C4-2B (cell line): ENCODE measurements around the gene SDF2.

Source experiments
- H3K27ac ChIP-seq: fragments of 450-650 bp; 2 replicates; pipeline ENCODE4 v1.5.1; 2017
- ZFX ChIP-seq: fragments of 450-650 bp; IDR thresholded peaks from 2 replicates; pipeline ENCODE4 v1.6.1; 2017
- TF ChIP-seq, protein P1 (sequence below): fragments of 450-650 bp; conservative IDR thresholded peaks from 2 replicates; pipeline ENCODE4 v1.5.1; 2017; ENCODE audit warnings: mild to moderate bottlenecking

The SDF2 gene

DNA sequence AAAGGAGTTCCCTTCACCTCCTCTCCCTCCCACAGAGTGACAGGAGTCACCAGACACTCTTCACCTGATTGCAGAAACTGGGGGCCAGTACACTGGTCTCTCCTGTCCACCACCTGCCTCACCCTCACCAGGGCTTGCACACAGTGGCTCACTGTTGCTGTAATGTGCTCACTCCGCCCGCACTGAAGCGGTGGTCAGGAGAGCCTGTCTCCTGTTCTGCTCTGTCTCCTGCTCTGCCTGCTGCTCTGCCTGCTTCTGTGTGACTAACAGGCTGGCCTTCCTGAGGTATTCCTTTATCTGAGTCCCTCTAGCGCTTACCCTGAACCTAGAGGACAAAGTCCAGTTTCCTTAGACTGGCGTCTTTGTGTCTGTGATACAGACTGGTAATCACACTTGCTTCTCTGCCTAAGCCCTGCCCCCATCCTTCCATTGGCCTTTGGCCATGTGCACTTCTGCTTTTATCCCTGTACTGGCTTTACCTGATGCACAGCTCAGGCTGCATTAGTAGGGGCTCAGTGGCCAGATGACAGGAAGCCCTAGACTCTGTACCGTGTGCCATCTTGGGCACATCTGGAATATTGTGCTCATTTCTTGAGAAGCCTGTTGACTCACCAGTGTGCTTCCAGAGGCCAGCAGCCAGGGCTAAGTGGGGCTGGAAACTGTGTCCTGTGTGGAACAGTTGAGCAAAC lies 36.7 kb upstream of the SDF2 start:
- no peak overlapping the region for H3K27ac ChIP-seq
- no peak for TF ChIP-seq ZFX
- TF ChIP-seq, protein P1, sequence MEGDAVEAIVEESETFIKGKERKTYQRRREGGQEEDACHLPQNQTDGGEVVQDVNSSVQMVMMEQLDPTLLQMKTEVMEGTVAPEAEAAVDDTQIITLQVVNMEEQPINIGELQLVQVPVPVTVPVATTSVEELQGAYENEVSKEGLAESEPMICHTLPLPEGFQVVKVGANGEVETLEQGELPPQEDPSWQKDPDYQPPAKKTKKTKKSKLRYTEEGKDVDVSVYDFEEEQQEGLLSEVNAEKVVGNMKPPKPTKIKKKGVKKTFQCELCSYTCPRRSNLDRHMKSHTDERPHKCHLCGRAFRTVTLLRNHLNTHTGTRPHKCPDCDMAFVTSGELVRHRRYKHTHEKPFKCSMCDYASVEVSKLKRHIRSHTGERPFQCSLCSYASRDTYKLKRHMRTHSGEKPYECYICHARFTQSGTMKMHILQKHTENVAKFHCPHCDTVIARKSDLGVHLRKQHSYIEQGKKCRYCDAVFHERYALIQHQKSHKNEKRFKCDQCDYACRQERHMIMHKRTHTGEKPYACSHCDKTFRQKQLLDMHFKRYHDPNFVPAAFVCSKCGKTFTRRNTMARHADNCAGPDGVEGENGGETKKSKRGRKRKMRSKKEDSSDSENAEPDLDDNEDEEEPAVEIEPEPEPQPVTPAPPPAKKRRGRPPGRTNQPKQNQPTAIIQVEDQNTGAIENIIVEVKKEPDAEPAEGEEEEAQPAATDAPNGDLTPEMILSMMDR, result no peak

DNA sequence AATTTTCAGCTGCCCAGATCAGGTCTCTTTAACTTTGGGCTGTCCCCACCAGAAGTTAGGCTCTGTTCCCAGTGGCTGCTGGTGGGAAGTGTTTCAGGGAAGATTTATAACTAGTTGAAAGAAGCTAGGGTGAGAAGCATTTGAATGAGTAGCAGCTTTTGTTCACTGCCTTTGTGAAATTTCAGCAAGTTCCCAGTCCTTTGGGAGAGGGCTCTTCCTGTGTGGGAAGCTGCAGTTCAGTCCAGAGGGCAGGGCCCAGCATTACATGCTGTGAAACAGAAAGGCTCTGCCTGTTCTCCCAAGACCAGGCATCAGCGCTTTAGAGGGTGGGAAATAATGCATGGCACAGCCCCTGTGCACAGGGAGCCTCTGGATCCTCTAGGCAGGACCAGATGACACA lies 32.2 kb upstream of the SDF2 start:
- TF ChIP-seq ZFX, result no peak
- TF ChIP-seq, protein P1, result no peak
- H3K27ac ChIP-seq, result no peak overlapping the region

DNA sequence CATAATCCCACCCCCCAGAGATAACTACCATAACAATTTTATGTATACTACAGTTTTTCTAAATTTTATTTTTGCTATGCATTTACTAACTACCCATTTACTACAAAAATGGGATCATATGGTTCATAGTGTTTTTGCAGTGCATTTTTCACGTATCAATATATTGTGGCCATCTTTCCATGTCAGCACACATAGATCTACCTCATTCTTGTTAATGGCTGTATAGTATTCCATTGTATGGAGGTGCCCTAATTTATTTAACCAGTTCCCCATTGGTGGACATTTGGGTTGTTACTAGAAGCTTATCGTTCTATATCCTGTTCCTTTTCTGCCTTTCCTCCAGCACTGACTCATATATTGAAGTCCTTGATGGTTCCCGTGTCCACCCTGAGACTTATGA lies 27.3 kb upstream of the SDF2 start:
- TF ChIP-seq, protein P1, result no peak
- TF ChIP-seq ZFX, result no peak
- no peak overlapping the region for H3K27ac ChIP-seq

DNA sequence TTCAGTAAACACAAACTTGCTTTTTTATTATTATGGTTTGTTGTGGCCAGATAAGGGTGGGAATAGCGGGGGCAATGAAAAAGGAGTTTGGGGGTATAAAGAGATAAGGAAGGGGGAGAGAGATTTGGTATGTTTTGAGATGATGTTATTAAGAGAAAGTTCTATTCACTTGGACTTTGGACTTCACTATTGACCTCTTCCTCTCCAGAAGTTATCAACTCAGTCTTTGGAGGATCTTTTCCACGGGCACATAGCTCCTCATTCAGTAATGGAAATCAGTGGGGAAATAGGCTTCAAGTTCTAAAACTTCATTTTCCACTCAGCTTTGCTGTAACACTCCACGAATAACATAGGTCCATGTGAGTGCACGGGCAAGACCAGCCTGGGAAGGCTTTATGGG lies 26.8 kb upstream of the SDF2 start:
- no peak overlapping the region for H3K27ac ChIP-seq
- TF ChIP-seq, protein P1, result no peak
- no peak for TF ChIP-seq ZFX

DNA sequence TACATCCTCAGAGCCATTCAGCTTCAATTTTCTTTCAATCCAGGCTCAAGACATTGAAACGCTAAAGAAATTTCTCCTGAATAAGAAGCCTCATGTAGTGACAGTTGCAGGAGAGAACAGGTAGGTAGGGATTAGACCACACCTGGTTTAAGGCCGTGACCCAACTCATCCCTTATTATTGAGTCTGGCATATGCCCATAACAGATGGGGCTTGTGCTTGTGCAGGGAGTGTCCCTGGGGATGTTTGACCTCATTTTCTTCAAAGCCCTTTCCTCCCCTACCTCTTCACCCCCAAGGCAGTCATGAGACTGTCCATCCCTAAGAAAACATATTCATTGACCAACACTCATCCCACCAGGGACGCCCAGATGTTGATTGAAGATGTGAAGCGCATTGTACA lies 24.6 kb upstream of the SDF2 start:
- H3K27ac ChIP-seq, result no peak overlapping the region
- TF ChIP-seq, protein P1, result no peak
- no peak for TF ChIP-seq ZFX

DNA sequence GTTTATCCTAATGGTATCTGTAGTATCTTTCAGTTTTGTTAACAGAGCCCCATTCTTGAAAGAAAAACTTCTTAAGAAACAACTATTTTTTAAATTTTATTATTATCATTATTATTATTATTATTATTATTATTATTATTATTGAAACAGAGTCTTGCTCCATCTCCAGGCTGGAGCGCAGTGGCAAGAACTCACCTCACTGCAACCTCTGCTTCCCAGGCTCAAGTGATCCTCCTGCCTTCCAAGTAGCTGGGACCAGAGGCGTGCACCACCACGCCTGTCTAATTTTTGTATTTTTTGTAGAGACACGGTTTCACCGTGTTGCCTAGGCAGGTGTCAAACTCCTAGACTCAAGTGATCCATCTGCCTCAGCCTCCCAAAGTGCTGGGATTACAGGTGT lies 23.7 kb upstream of the SDF2 start:
- no peak overlapping the region for H3K27ac ChIP-seq
- TF ChIP-seq ZFX, result no peak
- TF ChIP-seq, protein P1, result no peak

DNA sequence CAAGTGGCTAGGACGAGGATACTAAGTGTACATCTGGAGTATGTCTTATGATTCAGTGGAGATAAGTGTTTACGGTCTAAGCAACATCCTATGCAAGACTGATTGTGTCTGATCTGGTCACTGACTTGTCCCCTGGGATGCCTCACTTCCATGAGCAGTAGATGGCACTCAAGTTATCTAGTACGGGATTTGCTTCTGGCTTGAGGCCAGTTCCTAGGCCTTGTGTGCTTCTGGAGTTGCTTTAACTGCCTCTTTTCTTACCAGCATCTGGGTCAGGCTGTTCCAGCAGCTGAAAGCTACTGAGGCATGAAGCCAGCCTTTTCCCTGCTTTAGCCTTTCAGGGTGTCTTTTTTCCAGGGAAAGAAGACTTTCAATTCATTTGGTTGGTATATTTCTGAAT lies 23.3 kb upstream of the SDF2 start:
- H3K27ac ChIP-seq, result no peak overlapping the region
- TF ChIP-seq, protein P1, result no peak
- TF ChIP-seq ZFX, result no peak
